Measurements from ENCODE around the gene GM2A.
"Not testable (repeated sequence)": the region's sequence is repeated elsewhere in the genome, so short reads cannot be mapped to it uniquely, and the experiment has no call there.

The GM2A gene

DNA sequence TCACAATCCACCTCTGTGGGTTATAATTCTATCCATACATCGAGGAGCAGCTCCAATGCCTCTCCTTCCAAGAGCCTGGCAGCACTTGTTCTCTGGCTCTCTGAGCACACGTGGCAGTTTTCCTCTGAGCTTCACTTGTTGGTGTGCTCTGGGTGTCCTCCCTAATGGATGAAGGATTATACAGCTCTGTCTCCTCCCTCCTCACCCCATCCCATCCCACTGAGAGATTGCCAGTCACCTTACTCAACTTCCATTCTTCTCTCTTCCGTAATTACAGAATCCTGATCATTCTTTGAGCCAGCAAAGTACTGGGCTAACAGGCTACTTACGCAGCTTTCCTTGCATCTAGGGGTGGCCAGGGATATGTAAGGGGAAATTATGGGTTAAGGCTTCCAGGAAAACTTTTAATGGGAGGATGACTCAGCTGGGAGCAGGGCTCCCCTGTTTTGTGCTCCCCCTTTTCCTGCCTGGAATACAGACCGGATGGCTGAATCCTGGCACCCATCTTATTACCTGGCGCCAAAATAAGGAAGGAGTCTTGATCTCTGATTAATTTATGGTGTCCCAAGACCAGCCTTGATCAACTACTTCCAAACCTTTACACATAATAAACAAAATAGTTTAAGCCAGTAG is 22.8 kb upstream of the GM2A start:
- no peak for DNase-seq

- DNase-seq: no peak
Observed at GRCh38 chr5:151231359-151231758, 21.6 kb upstream of the GM2A start.

DNA sequence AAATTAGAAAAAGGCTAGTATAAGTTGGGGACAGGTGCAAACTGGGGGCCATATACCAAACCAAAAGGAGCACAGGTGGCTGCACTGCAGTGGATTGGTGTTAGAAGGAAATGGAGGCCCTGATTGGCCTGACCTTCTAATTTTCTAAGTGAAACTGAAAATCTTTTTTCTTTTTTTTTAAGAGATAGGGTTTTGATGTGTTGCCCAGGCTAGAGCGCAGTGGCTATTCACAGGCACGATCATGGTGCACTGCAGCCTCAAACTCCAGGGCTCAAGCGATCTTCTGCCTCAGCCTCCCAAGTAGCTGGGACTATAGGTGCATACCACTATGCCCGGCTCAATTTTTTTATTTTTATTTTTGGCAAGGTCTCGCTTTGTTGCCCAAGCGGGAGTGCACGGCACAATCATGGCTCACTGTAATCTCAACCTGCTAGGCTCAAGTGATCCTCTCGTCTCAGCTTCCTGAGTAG is 19.3 kb upstream of the GM2A start:
- no peak for DNase-seq

DNA sequence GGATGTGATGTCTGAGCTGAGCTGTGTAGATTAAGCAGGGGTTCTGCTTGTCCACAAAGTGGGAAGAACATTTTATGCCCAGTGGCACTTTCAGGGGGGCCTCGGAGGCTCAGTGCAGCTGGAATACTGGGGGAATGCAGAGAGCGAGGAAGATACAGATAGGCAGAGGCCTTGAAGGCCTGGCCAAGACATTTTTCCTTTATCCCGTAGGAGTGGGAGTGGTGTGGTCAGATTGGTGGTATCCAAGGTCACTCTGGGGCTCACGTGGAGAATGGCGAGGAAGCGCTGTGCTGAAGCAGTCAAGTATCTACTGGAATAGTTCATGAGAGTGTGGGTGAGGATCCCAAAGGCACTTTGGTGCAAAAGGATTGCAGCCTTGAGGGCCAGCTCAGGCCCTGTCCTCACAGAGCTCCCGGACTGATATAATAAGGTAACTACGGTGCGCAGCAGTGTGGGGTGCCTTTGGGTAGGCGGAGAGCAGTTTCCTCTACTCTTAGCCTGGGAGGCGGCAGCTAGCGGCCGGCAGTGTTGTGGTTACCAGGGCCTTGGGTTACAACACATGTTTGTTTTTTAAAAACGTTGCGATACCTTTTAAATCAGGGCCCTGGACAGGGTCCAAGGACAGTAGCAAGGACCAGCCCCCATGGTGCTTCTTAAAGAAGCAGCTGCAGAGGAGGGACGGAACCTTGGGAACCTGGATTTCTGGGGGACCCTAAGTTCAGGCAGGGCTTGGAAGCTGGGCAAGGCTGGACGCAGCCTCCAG is 18.3 kb upstream of the GM2A start:
- no peak for DNase-seq

- DNase-seq: not testable (repeated sequence)
Observed at GRCh38 chr5:151235239-151235571, 17.8 kb upstream of the GM2A start.

GRCh38 chr5:151236888-151237287 is 16.1 kb upstream of the GM2A start:
- DNase-seq: no peak

- no peak for DNase-seq
Observed at GRCh38 chr5:151237685-151238084, 15.3 kb upstream of the GM2A start.

GRCh38 chr5:151238303-151238741 is 14.7 kb upstream of the GM2A start:
- no peak for DNase-seq

- no peak for DNase-seq
Observed at GRCh38 chr5:151239237-151239861, 13.6 kb upstream of the GM2A start.

DNA sequence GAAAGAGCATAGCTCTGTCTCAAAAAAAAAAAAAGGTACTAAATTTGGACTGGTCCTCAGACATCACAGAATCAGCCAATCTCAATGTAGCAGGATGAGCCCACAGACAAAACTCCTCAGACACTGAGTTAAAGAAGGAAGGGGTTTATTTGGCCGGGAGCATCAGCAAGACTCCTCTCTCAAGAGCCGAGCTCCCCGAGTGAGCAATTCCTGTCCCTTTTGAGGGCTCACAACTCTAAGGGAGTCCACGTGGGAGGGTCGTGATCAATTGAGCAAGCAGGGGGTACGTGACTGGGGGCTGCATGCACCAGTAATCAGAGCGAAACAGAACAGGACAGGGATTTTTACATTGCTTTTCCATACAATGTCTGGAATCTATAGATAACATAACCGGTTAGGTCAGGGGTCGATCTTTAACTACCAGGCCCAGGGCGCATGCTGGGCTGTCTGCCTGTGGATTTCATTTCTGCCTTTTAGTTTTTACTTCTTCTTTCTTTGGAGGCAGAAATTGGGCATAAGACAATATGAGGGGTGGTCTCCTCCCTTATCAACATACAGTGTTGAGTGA is 12.6 kb upstream of the GM2A start:
- not testable (repeated sequence) for DNase-seq

GRCh38 chr5:151240924-151241635 is 11.9 kb upstream of the GM2A start:
- DNase-seq: no peak

DNA sequence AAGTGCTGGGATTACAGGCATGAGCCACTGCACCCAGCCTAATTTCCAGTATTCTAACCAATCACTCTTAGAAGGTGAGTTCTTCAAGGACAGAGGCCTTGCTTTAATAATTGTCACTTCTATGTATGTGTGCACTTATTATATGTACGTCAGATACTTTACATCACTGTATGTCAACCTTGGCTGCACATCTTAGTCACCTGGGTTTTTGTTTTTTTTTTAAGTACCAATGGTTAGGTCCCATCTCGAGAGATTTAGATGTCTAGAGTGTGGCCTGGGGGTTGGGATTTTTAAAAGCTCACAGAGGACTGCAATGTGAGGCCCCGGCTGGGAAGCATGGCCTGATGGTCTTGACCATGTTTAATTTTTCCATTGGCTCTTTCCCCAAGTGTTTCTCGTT is 9.9 kb upstream of the GM2A start:
- no peak for DNase-seq

GRCh38 chr5:151243564-151243963 is 9.4 kb upstream of the GM2A start:
- DNase-seq: no peak

DNA sequence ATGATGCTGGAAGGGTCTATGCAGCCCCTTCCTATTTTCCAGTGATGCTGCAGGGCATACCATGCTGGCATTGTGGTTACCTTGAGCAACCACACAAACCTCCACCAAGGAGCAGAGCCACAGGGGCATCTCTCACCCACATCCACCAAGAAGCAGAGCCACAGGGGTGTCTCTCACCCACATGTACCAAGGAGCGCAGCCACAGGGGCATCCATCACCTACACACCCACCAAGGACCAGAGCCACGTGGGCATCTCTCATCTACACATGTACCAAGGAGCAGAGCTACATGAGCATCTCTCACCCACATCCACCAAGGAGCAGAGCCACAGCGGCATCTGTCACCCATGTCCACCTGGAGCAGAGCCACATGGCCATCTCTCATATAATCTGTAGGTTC is 8.8 kb upstream of the GM2A start:
- DNase-seq: no peak

GRCh38 chr5:151245680-151246219 is 7.2 kb upstream of the GM2A start:
- no peak for DNase-seq

DNA sequence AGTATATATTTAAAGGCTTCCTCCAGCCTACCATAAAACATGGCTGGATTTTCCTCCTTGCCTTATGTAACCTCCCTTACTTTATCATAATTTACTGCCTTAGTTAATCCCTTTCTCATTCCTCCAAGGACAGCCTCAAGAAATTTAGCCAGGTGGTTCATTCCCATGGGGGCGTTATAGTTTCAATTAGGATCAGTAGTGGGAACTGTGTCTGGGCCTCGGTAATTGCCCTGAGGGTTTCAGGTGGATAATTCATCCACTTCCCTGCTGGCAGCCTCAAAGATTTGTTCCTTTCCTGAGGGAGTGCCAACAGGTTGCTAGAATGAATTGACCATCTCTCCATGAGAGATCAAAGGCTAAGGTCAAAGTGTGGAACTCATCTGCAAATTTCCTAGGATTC is 4.3 kb upstream of the GM2A start:
- no peak for DNase-seq

GRCh38 chr5:151249281-151249680 is 3.7 kb upstream of the GM2A start:
- no peak for DNase-seq

GRCh38 chr5:151250346-151251000 is 2.5 kb upstream of the GM2A start:
- DNase-seq: no peak

- DNase-seq: no peak
Observed at GRCh38 chr5:151251001-151251551, 1.9 kb upstream of the GM2A start.

- no peak for DNase-seq
Observed at GRCh38 chr5:151251621-151252020, 1.4 kb upstream of the GM2A start.

- DNase-seq: no peak
Observed at GRCh38 chr5:151253605-151253950, 593 bp downstream of the GM2A start.

DNA sequence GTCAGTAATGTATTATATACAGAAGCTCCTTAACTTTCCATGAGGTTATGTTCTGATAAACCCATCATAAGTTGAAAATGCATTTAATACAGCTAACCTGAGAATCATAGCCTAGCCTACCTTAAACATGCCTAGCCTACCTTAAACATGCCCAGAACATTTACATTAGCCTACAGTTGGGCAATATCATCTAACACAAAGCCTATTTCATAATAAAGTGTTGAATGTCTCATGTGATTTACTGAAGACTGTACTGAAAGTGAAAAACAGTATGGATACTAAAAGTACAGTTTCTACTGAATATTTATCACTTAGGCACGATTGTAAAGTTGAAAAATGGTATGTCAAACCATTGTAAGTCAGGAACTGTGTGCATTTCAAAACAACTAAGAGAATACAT is 1.6 kb downstream of the GM2A start:
- no peak for DNase-seq

All from NCI-H1417 treated with DMSO at 0.1 percent for 48 hours (cell line).